Measurements from ENCODE around the gene LYRM7.
"Not testable (repeated sequence)": the region's sequence is repeated elsewhere in the genome, so short reads cannot be mapped to it uniquely, and the experiment has no call there.

The LYRM7 gene

DNA sequence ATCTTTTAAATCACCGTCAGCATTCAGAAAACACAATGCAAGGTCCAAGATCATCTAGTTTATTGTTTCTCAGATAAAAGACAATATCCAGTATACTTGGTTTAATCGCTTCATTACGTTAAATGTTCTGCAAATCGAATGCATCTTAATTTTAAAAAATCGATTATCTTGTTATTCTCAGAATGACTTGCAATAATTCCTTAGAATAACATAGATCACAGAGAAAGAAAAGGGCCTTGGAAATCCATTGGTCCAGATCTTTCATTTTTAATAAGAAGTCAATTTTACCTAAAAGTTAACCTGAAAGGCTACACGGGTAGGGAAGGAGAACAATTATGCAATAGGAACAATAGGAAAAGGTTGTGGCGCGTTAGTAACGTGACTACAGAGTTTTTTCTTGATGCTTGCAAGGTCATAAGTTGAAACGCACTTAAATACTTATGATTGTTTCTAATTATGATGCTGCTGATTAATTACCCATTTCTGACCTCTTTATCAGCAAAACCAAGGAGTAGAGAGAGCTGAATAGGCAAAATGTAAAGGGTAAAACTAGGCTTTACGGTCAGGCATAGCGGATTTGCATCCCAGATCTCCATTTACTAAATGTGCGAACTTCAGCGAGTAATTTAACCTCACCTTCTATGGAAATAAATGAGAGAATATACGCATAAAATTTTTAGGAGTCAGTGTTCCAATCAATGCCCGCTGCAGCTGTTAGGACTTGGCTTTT, 769 bp upstream of the LYRM7 start:
- DNase-seq, result no peak

DNA sequence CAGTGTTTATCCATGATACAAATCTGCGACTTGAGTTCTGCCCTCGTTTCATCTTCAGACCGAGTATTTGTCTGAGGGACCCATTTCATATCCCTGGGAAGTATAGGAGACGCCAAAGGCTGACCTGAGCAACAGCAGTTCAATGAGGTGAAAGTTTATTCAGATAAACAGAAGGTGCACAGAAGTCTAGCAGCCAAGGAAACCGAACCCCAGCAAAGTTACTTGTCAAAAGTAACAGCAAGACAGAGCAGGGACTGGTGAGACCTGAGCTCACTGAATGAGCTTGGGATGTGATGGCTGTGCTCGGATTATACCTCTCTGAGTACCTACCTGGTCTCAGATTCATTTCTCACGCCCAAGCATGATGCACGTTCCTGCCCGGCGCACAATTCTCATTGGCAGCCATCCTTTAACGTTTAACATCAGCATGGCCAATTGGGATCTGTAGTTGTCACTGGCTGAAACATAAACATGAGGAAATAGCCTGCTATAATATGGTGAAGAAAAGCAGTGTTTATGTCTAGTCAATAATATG, 599 bp downstream of the LYRM7 start:
- DNase-seq, result no peak

DNA sequence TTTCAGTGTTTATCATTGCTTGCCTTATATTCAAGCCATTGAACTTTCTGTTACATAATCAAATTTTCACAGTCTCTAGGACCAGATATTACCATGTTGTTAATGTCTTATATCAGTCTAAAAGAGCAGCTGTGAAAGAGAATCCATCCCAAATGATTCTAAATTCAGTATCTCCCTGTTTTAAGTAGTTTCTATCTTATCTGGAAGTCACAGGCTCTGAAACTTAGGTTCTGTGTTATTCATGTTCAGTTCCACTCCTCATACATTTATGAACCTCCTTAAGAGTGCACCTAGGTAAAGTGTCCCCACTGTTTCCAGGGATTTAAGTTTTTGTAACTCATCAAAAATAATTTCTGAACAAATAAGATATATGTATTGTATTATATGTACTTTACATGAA, 9.7 kb downstream of the LYRM7 start:
- DNase-seq, result no peak

DNA sequence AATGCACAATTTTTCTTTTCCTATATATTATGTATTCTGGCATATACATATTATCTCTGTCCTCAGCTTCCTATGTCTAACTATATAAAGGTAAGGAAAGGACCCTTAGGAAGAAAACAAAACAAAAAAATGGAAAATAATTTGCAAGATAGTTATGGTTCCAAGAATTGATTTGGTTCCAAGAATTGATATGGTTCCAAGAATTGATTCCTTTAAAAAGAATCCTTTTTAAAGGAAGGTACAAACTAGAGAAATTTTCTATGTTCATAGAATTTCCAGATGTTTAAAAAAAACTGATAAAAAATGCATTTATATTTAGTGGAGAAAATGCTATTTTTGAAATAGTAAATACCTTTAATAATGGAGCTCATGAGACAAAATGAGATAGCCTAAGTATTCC, 12.1 kb downstream of the LYRM7 start:
- DNase-seq, result no peak

DNA sequence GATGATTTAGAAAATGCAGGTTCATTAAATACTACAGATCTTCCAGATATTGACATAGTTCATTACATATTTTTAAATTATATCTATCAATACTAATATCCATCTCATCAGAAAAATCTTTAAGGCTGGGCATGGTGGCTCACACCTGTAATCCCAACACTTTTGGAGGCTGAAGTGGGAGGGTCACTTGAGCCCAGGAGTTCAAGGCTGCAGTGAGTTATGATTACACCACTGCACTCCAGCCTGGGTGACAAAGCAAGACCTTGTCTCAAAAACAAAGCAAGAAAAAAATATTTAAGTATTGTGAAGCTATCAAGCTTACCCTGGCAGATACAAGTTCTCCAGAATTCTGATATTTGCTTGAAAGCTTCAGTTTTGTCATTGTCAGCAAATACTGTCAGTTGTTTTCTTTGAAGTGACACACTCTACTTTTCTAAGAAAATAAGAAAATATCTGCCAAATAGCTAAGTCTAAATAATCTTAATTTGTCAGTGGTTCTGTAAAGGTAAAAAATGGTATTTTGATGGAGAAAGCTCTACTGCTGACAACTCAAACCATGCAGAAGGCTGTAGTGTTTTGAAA, 14.9 kb downstream of the LYRM7 start:
- DNase-seq, result no peak

DNA sequence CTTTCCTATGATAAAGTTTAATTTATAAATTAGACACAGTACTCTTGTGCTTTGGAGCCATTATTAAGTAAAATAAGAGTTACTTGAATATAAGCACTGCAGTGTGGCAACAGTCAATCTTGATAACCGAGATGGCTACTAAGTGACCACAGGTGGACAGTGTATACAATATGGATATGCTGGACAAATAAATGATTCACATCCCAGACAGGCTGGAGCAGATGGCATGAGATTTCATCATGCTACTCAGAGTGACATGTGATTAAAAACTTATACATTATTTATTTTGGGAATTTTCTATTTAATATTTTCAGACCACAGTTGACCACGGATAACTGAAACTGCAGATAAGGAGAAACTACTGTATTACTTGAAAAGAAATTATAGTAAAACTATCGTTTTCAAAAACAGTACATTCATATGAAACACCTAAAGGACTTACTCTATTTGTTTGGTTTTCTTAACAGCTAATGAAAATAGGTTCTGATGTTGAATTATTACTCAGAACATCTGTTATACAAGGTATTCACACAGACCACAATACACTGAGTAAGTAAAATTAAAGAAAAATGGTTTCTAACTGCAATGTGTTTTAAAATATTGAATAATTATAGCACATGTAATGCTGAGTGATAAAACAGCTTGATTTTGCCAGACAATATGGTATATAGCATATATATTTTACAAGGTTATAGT, 16.0 kb downstream of the LYRM7 start:
- DNase-seq, result no peak

DNA sequence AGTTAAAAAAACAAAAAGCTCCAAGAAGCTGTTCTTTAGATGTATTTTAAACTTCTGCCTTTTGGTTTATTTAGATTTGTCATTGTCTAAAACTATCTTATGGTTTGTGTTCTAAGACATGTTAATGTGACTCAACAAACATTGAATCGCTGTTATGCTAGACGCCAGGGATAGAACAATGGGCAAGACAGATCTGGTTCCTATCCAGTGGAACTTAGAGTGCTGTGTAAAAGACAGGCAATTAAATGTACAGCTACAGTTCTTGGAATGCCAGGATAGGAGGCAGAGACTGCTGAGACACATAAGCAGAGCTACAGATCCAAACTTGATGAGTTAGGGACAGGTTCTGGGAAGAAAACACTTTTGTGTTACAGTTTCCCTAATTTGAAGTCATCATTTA, 22.4 kb downstream of the LYRM7 start:
- no peak for DNase-seq

DNA sequence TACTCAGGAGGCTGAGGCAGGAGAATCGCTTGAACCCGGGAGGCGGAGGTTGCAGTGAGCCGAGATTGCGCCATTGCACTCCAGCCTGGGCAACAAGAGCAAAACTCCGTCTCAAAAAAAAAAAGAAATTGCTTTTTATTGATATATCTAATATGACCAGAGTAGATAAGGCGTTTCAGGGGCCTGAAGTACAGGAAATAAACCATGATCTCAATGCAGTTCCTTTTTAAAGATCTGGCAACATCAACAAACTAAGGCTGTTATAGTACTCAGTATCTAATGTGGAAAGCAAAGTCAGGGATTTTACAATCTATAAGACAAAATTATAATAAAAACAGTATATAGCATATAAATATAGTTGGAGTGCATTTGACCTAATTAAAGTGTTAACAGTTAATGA, 23.2 kb downstream of the LYRM7 start:
- not testable (repeated sequence) for DNase-seq

DNA sequence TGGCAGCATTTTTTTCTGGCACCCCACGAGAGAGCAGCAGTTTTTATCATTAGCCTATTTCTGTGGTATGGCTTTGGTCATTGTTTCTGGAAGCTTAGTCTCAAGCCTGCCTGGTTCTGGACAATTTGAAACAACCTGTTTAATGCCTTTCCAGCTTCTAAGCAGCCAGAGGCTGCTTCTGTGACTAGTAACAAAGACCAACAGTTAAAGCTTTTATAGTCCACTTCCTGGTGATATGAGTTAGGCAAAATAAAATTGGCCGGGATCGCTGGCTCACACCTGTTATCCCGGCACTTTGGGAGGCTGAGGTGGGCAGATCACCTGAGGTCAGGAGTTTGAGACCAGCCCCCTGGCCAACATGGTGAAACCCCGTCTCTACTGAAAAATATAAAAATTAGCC, 24.0 kb downstream of the LYRM7 start:
- DNase-seq, result no peak

DNA sequence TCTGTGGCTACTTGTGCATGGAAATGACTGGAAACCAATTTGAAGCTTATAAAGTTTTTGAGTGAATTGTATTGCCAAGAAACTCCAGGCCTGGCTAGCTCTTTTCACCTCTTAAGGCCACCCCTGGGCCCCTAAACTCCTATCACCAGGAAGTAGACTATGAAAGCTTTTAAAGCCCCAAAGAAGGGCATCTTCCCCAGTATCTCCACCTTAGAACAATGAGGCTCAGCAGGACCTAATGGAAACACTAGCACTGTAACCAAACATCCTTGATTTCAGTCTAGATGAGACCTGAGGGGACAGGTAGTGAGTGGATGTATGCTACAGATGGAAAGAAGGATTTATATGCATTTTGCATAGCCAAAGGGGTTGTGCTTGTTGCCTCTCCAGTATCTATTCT, 25.0 kb downstream of the LYRM7 start:
- no peak for DNase-seq

DNA sequence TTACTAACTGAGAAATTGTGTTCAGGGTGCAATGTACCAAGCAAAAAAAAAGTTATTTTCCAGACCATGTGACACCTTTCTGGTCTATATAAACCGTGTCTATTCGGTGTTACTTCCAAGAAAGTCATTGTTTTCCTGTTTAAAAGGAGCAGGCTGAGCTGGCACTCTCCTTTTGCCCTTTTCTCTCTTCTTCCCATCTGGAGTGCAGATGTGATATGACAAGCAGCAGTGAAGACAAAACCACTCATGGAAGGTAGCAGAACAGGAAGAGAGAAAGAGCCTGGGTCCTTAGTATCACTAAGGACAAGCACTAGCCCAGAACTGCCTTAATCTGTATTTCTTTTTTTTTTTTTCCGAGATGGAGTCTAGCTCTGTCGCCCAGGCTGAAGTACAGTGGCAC, 25.6 kb downstream of the LYRM7 start:
- no peak for DNase-seq

DNA sequence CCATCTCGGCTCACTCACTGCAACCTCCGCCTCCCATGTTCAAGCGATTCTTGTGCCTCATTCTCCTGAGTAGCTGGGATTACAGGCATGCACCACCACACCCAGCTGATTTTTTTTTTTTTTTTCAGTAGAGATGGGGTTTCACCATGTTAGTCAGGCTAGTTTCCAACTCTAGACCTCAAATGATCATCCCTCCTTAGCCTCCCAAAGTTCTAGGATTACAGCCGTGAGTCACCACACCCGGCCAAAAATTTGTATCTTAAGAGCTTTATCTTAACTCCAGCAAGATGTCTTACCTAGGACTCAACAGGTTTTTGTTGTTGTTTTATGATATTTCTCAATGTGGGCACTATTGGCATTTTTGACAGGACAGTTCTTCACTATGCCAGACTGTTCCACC, 27.9 kb downstream of the LYRM7 start:
- no peak for DNase-seq

DNA sequence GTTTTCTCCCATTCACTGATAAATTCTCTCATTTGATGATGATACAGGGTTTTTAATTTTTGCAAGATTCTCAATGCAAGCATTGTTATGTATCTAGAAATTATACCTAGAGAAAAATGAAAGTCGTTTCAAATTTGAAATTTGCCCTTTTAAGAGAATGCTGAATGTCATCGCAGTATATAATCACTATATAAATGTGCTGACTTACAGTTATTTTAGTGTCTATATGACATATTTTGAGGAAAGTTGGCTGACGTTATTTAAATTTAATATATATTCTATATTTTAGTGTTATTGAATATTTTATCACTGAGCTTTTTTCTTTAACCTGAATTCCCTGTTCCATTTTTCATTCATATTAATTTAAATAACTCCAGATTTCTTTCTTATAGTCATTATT, 29.8 kb downstream of the LYRM7 start:
- no peak for DNase-seq

DNA sequence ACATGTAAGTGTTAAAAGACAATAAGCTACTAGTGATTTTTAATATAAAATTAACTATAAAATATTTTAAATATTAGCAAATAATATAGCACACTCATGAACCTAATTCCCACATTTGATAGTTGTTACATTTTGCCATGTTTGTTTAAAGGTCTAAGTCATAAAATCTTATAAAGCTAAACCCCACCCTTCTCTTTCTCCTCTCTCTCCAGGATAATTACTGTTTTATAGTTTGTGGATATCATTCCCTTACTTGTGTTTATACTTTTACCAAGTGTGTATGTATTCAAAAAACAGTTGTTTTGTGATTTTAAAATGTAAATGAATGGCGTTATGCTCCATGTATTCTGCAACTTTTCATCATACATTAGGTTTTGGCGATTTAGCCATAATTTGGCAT, 34.2 kb downstream of the LYRM7 start:
- DNase-seq, result no peak

DNA sequence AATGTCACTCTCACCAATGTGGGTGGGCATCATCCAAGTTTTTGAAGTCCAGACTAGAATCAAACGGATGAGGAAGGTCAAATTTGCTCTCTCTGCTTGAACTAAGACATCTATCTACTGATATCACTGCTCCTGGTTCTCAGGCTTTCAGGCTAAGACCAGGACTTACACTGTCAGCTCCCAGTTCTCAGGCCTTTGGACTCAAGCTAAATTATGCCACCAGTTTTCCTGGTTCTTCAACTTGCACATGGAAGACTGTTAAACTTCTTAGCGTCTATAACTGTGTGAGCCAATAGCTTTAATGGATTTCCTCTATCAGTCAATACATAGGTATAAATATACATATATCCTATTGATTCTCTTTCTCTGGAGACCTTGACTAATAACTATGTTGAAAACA, 35.3 kb downstream of the LYRM7 start:
- no peak for DNase-seq

DNA sequence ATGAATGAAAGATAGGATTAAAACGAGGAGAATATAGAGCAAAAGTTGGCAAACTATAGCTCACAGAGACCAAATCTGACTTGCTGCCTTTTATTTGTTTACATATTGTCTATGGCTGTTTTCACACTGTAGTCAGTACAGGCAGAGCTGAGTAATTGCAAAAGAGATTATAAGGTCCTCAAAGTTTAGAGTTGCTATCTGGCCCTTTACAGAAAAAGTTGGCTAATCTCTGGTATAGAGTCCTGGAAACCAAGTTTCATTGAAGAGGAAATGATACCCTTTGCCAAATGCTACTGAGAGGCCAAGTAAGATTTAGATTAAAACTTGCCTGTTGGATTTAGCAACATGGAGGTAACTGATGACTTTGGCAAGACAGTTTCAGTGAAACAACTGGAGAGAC, 36.0 kb downstream of the LYRM7 start:
- no peak for DNase-seq

DNA sequence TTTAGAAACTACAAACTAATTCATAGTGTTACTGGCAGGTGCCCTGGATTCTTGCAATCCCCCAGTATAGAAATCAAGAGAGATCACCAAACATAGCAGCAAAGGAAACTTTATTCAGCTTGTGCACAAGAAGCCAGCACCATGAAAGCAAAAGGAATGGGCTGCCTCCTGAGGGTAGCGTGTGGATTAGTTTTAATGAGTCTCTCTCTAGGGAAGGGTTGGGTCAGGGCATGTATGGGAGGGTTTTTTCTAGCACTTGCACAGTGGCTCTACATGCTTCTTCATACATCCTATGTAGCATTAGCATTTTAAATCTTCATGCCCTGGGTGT, 38.4 kb downstream of the LYRM7 start:
- DNase-seq, result no peak

DNA sequence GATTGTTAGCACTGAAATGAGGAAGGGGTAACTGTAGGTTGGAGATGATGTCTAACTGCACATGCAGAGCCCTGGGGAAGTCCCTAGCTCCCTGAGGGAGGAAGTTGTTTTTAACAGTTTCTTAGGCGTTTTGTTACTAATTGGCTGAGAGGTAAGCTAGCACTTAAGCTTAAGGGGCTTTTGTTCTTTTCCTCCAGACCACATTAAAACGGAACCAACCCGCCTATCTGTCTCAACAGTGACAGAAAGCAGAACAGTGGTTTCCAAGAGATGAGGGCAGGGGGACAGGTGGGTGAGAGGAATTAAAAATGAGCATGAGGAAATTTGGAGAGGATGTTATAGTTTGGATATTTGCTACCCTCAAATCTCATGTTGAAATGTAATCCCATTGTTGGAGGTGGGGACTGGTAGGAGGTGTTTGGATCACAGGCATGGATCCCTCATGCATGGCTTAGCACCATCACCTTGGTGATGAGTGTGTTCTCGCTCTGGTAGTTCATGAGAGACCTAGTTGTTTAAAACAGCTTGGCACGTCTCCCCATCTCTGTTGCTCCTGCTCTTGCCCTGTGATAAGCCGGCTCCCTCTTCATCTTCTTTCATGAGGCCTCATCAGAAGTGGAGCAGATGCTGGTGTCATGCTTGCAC, 38.9 kb downstream of the LYRM7 start:
- peak; percentile 25 for DNase-seq

DNA sequence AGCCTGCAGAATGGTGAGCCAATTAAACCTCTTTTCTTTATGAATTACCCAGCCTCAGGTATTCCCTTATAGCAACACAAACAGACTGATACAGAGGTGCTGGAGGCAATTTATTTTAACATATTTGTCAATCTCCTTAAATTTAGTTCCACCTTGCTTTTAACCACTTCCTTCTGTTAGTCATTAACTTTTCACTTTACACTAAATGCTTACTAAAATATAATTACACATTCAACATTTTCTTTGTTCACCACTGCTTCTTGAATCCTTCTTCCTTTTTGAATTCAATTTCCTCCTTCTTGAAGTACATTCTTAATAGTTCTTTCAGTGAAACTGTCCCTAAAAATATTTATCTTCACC, 39.4 kb downstream of the LYRM7 start:
- DNase-seq, result no peak

DNA sequence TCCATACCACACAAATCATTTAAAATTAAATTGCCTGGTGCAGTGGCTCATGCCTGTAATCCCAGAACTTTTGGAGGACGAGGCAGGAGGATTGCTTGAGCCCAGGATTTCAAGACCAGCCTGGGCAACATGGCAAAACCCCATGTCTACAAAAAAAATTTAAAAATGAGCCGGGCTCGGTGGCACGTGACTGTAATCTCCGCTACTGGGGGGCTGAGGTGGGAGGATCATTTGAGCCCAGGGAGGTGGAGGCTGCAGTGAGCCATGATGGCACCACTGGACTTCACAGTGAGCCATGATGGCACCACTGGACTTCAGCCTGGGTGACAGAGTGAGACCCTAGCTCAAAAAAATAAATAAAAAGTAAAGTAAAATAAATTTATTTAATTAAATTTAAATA, 40.9 kb downstream of the LYRM7 start:
- DNase-seq, result no peak

DNA sequence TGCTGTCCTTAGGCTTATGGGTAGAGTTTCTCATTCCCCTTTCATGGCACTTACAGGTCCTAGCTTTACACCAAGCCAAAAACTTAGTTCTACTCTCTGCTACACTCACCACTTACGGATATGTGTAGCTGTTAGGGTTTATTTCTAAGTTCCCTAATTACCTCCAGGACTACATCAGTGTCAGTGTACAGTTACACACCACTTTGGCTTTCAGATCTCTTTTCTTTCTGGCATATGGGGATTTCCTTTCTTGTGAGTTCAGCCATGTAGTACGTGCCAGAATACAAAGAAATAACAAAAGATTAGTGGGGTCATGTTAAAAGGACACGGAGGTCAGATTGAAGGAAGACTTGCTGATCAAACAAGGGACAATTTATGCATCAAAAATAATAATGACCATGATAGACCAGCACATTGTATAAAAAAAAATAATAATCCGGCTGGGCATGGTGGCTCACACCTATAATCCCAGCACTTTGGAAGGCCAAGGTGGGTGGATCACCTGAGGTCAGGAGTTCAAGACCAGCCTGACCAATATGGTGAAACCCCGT, 41.8 kb downstream of the LYRM7 start:
- DNase-seq, result no peak

DNA sequence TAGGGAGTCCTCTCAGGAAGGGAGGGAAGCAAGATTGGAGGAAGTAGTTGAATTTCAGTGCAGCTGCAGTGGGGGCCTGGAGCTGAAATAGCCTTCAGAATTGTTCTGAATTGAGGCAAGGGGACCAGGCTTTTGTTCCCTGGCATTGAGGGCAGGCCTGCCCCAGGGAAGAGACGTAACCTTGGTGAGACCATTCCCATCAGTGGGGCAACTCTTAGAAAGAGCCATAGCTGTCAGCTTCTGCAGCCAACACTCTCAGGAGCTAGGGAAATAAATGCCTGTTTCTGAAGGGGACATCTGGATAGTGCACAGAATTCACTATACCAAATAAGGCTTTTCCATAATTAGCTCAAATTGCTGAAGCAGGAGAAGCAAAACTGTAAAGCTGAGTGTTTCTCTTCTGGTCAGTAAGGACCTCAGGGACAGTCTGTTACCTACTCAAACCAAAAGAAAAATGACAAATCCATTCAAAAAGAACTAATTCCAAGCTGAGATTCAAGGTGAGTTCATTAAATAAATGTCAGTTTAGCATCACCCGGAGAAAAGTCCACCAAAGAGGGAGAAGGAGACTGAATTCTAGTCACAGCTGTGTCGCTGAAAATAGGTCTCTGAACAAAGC, 44.0 kb downstream of the LYRM7 start:
- DNase-seq, result no peak

DNA sequence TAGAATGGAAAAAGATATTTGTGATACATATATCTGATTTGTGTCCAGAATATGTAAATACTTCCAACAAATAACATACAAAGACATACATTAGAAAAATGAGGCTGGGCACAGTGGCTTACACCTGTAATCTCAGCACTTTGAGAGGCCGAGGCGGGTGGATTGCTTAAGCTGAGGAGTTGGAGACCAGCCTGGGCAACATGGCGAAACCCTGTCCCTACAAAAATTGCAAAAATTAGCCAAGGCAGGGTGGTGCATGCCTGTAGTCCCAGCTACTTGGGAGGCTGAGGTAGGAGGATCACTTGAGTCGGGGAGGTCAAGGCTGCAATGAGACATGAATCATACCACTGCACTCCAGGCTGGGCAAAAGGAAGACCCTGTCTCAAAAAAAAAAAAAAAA, 47.0 kb downstream of the LYRM7 start:
- DNase-seq, result no peak
